HEK293 (cell line): ENCODE measurements around the gene ZNF428.

Experiments
- ZBTB20 ChIP-seq: fragments of 450-650 bp; formaldehyde crosslinking; IDR thresholded peaks from 2 replicates; pipeline ENCODE4 v1.5.1; 2016; ENCODE audit warnings: missing biosample characterization, missing genetic modification characterization
- ZBTB8A ChIP-seq: fragments of 450-650 bp; formaldehyde crosslinking; IDR thresholded peaks from 2 replicates; pipeline ENCODE4 v1.5.1; 2016; ENCODE audit warnings: missing biosample characterization, missing genetic modification characterization
- ZNF292 ChIP-seq: fragments of 450-650 bp; formaldehyde crosslinking; IDR thresholded peaks from 2 replicates; pipeline ENCODE4 v1.5.1; 2016; ENCODE audit warnings: low read depth, missing biosample characterization, missing genetic modification characterization, borderline replicate concordance
- ZNF366 ChIP-seq: fragments of 450-650 bp; formaldehyde crosslinking; conservative IDR thresholded peaks from 2 replicates; pipeline ENCODE4 v1.5.1; 2016; ENCODE audit warnings: missing biosample characterization, missing genetic modification characterization
- TF ChIP-seq, protein P1 (sequence below): fragments of 450-650 bp; formaldehyde crosslinking; IDR thresholded peaks from 2 replicates; pipeline ENCODE4 v1.5.1; 2016; ENCODE audit warnings: missing biosample characterization, missing genetic modification characterization
- TF ChIP-seq, protein P2 (sequence below): fragments of 450-650 bp; formaldehyde crosslinking; IDR thresholded peaks from 2 replicates; pipeline ENCODE4 v1.5.1; 2016; ENCODE audit warnings: missing biosample characterization, missing genetic modification characterization
- TF ChIP-seq, protein P3 (sequence below): fragments of 450-650 bp; formaldehyde crosslinking; conservative IDR thresholded peaks from 2 replicates; pipeline ENCODE4 v1.5.1; 2016; ENCODE audit warnings: low read depth, missing biosample characterization, missing genetic modification characterization

DNA sequence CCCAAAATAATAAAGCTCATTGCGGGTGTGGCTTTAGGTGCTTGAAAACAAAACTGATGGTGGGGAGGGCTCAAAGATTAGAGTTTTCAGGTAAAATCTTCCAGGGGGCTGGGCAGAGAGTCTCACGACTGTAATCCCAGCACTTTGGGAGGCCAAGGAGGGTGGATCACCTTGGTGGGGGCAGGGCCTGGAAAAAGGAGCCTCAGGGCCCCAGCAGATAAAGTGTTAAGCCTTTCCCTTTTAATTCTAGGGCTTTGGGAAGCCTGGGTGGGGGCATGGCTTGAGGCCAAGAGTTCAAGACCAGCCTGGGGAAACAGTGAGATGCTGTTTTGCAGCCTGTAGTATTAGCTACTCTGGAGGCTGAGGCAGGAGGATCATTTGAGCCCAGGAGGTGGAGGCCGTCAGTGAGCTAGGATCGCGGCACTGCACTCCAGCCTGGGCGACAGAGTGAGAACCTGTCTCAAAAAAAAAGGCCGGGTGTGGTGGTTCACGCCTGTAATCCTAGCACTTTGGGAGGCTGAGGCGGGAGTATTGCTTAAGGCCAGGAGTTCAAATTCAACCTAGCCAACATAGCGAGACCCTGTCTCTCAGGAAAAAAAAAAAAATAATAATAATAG lies 25.2 kb downstream of the ZNF428 start:
- TF ChIP-seq, protein P1, sequence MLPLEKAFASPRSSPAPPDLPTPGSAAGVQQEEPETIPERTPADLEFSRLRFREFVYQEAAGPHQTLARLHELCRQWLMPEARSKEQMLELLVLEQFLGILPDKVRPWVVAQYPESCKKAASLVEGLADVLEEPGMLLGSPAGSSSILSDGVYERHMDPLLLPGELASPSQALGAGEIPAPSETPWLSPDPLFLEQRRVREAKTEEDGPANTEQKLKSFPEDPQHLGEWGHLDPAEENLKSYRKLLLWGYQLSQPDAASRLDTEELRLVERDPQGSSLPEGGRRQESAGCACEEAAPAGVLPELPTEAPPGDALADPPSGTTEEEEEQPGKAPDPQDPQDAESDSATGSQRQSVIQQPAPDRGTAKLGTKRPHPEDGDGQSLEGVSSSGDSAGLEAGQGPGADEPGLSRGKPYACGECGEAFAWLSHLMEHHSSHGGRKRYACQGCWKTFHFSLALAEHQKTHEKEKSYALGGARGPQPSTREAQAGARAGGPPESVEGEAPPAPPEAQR: no peak
- TF ChIP-seq ZBTB20 (tag by site-specific recombination): no peak
- no peak for TF ChIP-seq ZNF292 (tag by site-specific recombination)
- TF ChIP-seq, protein P2, sequence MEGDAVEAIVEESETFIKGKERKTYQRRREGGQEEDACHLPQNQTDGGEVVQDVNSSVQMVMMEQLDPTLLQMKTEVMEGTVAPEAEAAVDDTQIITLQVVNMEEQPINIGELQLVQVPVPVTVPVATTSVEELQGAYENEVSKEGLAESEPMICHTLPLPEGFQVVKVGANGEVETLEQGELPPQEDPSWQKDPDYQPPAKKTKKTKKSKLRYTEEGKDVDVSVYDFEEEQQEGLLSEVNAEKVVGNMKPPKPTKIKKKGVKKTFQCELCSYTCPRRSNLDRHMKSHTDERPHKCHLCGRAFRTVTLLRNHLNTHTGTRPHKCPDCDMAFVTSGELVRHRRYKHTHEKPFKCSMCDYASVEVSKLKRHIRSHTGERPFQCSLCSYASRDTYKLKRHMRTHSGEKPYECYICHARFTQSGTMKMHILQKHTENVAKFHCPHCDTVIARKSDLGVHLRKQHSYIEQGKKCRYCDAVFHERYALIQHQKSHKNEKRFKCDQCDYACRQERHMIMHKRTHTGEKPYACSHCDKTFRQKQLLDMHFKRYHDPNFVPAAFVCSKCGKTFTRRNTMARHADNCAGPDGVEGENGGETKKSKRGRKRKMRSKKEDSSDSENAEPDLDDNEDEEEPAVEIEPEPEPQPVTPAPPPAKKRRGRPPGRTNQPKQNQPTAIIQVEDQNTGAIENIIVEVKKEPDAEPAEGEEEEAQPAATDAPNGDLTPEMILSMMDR: no peak
- TF ChIP-seq, protein P3, sequence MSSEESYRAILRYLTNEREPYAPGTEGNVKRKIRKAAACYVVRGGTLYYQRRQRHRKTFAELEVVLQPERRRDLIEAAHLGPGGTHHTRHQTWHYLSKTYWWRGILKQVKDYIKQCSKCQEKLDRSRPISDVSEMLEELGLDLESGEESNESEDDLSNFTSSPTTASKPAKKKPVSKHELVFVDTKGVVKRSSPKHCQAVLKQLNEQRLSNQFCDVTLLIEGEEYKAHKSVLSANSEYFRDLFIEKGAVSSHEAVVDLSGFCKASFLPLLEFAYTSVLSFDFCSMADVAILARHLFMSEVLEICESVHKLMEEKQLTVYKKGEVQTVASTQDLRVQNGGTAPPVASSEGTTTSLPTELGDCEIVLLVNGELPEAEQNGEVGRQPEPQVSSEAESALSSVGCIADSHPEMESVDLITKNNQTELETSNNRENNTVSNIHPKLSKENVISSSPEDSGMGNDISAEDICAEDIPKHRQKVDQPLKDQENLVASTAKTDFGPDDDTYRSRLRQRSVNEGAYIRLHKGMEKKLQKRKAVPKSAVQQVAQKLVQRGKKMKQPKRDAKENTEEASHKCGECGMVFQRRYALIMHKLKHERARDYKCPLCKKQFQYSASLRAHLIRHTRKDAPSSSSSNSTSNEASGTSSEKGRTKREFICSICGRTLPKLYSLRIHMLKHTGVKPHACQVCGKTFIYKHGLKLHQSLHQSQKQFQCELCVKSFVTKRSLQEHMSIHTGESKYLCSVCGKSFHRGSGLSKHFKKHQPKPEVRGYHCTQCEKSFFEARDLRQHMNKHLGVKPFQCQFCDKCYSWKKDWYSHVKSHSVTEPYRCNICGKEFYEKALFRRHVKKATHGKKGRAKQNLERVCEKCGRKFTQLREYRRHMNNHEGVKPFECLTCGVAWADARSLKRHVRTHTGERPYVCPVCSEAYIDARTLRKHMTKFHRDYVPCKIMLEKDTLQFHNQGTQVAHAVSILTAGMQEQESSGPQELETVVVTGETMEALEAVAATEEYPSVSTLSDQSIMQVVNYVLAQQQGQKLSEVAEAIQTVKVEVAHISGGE: no peak
- TF ChIP-seq ZBTB8A (tag by site-specific recombination): no peak
- no peak for TF ChIP-seq ZNF366 (tag by site-specific recombination)
